Skeletal muscle satellite cell (primary cell): ENCODE results near the gene CISD3.

Experiments used
- H3K27me3 ChIP-seq: 2 replicates; pipeline ENCODE4 v1.7.0; 2013; ENCODE audit warnings: low read length; ENCODE audit not compliant: control insufficient read depth, insufficient read depth
- H3K36me3 ChIP-seq: 2 replicates; pipeline ENCODE4 v1.7.0; 2013; ENCODE audit warnings: mild to moderate bottlenecking, control low read depth, low read length; ENCODE audit not compliant: insufficient read depth
- H3K4me1 ChIP-seq: 2 replicates; pipeline ENCODE4 v1.7.0; 2013; ENCODE audit warnings: low read length; ENCODE audit not compliant: control insufficient read depth, insufficient read depth
- H3K4me2 ChIP-seq: 2 replicates; pipeline ENCODE4 v1.7.0; 2013; ENCODE audit warnings: mild to moderate bottlenecking, low read length
- H3K4me3 ChIP-seq: 2 replicates; pipeline ENCODE4 v1.7.0; 2013; ENCODE audit warnings: low read length
- H3K9ac ChIP-seq: 2 replicates; pipeline ENCODE4 v1.7.0; 2013; ENCODE audit warnings: mild to moderate bottlenecking, low read depth, low read length, moderate library complexity
- H3K9me3 ChIP-seq: replicated peaks from 2 replicates; pipeline ENCODE4 v1.7.0; 2013; ENCODE audit warnings: mild to moderate bottlenecking, control low read depth, low read length

CISD3 gene

GRCh38 chr17:38709864-38710603 is 20.1 kb upstream of the CISD3 start:
- H3K9ac ChIP-seq: no peak overlapping the region

GRCh38 chr17:38710604-38710962 is 19.6 kb upstream of the CISD3 start:
- Histone ChIP-seq H3K4me3 (no peak overlapping the region), H3K9ac (no peak overlapping the region), H3K36me3 (peaks cover 25% of the 10 kb centered on the region)

More at GRCh38 chr17:38709864-38710603, 20.1 kb upstream of the CISD3 start:
- no peak overlapping the region for H3K4me3 ChIP-seq
- no peaks in the 10 kb centered on the region for H3K27me3 ChIP-seq
- peaks cover 25% of the 10 kb centered on the region for H3K36me3 ChIP-seq
- H3K4me2 ChIP-seq: no peak overlapping the region
- peaks cover 11% of the 10 kb centered on the region for H3K4me1 ChIP-seq
- H3K9me3 ChIP-seq: no peaks in the 10 kb centered on the region

GRCh38 chr17:38710985-38711384 is 19.2 kb upstream of the CISD3 start:
- H3K27me3 ChIP-seq: no peaks in the 10 kb centered on the region
- H3K36me3 ChIP-seq: peaks cover 27% of the 10 kb centered on the region
- H3K4me1 ChIP-seq: peaks cover 10% of the 10 kb centered on the region
- no peak overlapping the region for H3K9ac ChIP-seq
- no peak overlapping the region for H3K4me2 ChIP-seq
- no peak overlapping the region for H3K4me3 ChIP-seq
- no peaks in the 10 kb centered on the region for H3K9me3 ChIP-seq

More at GRCh38 chr17:38710604-38710962, 19.6 kb upstream of the CISD3 start:
- Histone ChIP-seq H3K27me3 (no peaks in the 10 kb centered on the region), H3K9me3 (no peaks in the 10 kb centered on the region), H3K4me1 (peaks cover 11% of the 10 kb centered on the region), H3K4me2 (no peak overlapping the region)

GRCh38 chr17:38711792-38712571 is 18.2 kb upstream of the CISD3 start:
- Histone ChIP-seq H3K4me2 (no peak overlapping the region), H3K9me3 (no peaks in the 10 kb centered on the region), H3K27me3 (no peaks in the 10 kb centered on the region), H3K4me3 (no peak overlapping the region), H3K4me1 (peaks cover under 1% of the 10 kb centered on the region), H3K9ac (no peak overlapping the region), H3K36me3 (peaks cover 31% of the 10 kb centered on the region)

- Histone ChIP-seq H3K9me3 (no peaks in the 10 kb centered on the region), H3K9ac (no peak overlapping the region), H3K4me2 (no peak overlapping the region), H3K27me3 (no peaks in the 10 kb centered on the region), H3K4me1 (no peaks in the 10 kb centered on the region), H3K4me3 (no peak overlapping the region), H3K36me3 (peaks cover 34% of the 10 kb centered on the region)
Measured at GRCh38 chr17:38712593-38712992, 17.5 kb upstream of the CISD3 start.

- no peak overlapping the region for H3K9ac ChIP-seq
- no peaks in the 10 kb centered on the region for H3K27me3 ChIP-seq
- H3K36me3 ChIP-seq: peaks cover 34% of the 10 kb centered on the region
- no peaks in the 10 kb centered on the region for H3K9me3 ChIP-seq
- no peak overlapping the region for H3K4me3 ChIP-seq
- no peak overlapping the region for H3K4me2 ChIP-seq
- H3K4me1 ChIP-seq: no peaks in the 10 kb centered on the region
Measured at GRCh38 chr17:38713456-38714075, 16.6 kb upstream of the CISD3 start.

- H3K4me2 ChIP-seq: no peak overlapping the region
- no peak overlapping the region for H3K9ac ChIP-seq
- no peaks in the 10 kb centered on the region for H3K9me3 ChIP-seq
- H3K36me3 ChIP-seq: peaks cover 22% of the 10 kb centered on the region
- H3K27me3 ChIP-seq: no peaks in the 10 kb centered on the region
- no peaks in the 10 kb centered on the region for H3K4me1 ChIP-seq
- no peak overlapping the region for H3K4me3 ChIP-seq
Measured at GRCh38 chr17:38715216-38715943, 14.8 kb upstream of the CISD3 start.

GRCh38 chr17:38716368-38717005 is 13.7 kb upstream of the CISD3 start:
- peaks cover 28% of the 10 kb centered on the region for H3K36me3 ChIP-seq
- no peak overlapping the region for H3K4me2 ChIP-seq
- no peaks in the 10 kb centered on the region for H3K27me3 ChIP-seq
- H3K9ac ChIP-seq: no peak overlapping the region
- H3K4me1 ChIP-seq: no peaks in the 10 kb centered on the region
- no peaks in the 10 kb centered on the region for H3K9me3 ChIP-seq
- no peak overlapping the region for H3K4me3 ChIP-seq

GRCh38 chr17:38717139-38717745 is 12.9 kb upstream of the CISD3 start:
- Histone ChIP-seq H3K4me1 (no peaks in the 10 kb centered on the region), H3K9me3 (no peaks in the 10 kb centered on the region), H3K27me3 (no peaks in the 10 kb centered on the region), H3K4me2 (no peak overlapping the region), H3K4me3 (no peak overlapping the region), H3K36me3 (peaks cover 29% of the 10 kb centered on the region), H3K9ac (no peak overlapping the region)

- Histone ChIP-seq H3K4me2 (no peak overlapping the region), H3K36me3 (peaks cover 22% of the 10 kb centered on the region), H3K9ac (no peak overlapping the region), H3K27me3 (no peaks in the 10 kb centered on the region), H3K4me1 (peaks cover 3% of the 10 kb centered on the region), H3K4me3 (no peak overlapping the region), H3K9me3 (no peaks in the 10 kb centered on the region)
Measured at GRCh38 chr17:38719289-38719942, 10.7 kb upstream of the CISD3 start.
